Spinal cord (tissue), 10 donors: ENCODE data around the gene COA8. TPM values are rescaled to one million over a fixed set of nuclear protein-coding genes. Genes with fewer than 3 reads are reported as not detected.
A peak's percentile ranks its signal among the peaks of the same experiment; 100 is the strongest.
"Not testable (repeated sequence)": the region's sequence is repeated elsewhere in the genome, so short reads cannot be mapped to it uniquely, and the experiment has no call there.

ENCODE experiments used
- DNase-seq, 6 donors: peaks; one replicate each; pipeline versions ENCODE4 v3.0.0 to v3.0.0-alpha.2; 2013 to 2015; ENCODE audit warnings: low spot score in 6 of 6, low read depth in 4 of 6
- H3K27ac ChIP-seq: one replicate; pipeline ENCODE4 v1.5.1; 2013; ENCODE audit warnings: low read depth, low read length, control low read depth
- H3K27me3 ChIP-seq: one replicate; pipeline ENCODE4 v1.6.1; 2013; ENCODE audit warnings: low read length; ENCODE audit not compliant: control insufficient read depth, insufficient read depth
- H3K36me3 ChIP-seq: one replicate; pipeline ENCODE4 v1.6.1; 2013; ENCODE audit warnings: low read length; ENCODE audit not compliant: control insufficient read depth, insufficient read depth
- H3K4me1 ChIP-seq: one replicate; pipeline ENCODE4 v1.6.1; 2013; ENCODE audit warnings: low read length; ENCODE audit not compliant: control insufficient read depth, insufficient read depth
- H3K4me3 ChIP-seq: one replicate; pipeline ENCODE4 v1.5.1; 2013; ENCODE audit warnings: low read depth, low read length, control low read depth
- H3K9me3 ChIP-seq: one replicate; pipeline ENCODE4 v1.6.1; 2013; ENCODE audit warnings: low read length; ENCODE audit not compliant: control insufficient read depth, insufficient read depth
- WGBS: methylation state at CpG from one replicate; pipeline ENCODE4 v1.1.5; 2013; ENCODE audit warnings: missing lambda C conversion rate; ENCODE audit not compliant: insufficient coverage; 5-methylcytosine and 5-hydroxymethylcytosine counted together
- polyA plus RNA-seq, 2 donors: library from polyadenylated mRNA; unstranded; fragments of 120-200 nt; gene quantifications; one replicate each; pipeline ENCODE4 v1.2.1, GENCODE V29; 2013; ENCODE audit not compliant: insufficient read length in 2 of 2
- total RNA-seq, 2 donors: library from RNA; depleted of rRNA in 1 of 2; stranded (reverse); fragments of 120-200 nt in 1 of 2; fragments of >200 nt in 1 of 2; gene quantifications; one replicate each; pipeline versions ENCODE4 v1.2.3 to v1.2.4, GENCODE V29; 2013 to 2014
- donor health status: healthy.

The COA8 gene
- total and polyA plus RNA-seq, 4 donors: 33.5 to 57.6 (median 46.3) TPM

GRCh38 chr14:103597623-103598377, 35.0 kb downstream of the COA8 start:
- H3K4me1 ChIP-seq: peaks cover 30% of the 10 kb centered on the region
- peaks cover 12% of the 10 kb centered on the region for H3K36me3 ChIP-seq
- H3K27me3 ChIP-seq: no peaks in the 10 kb centered on the region
- H3K4me3 ChIP-seq: no peak overlapping the region
- DNase-seq: no peak
- 93% methylated on average over 3 of the region's 10 CpGs for WGBS
- H3K27ac ChIP-seq: no peak overlapping the region
- H3K9me3 ChIP-seq: no peaks in the 10 kb centered on the region

- no peak for DNase-seq
- Histone ChIP-seq H3K27me3 (no peaks in the 10 kb centered on the region), H3K4me1 (peaks cover 6% of the 10 kb centered on the region), H3K36me3 (peaks cover 10% of the 10 kb centered on the region), H3K4me3 (no peak overlapping the region), H3K27ac (no peak overlapping the region), H3K9me3 (no peaks in the 10 kb centered on the region)
- WGBS: no CpG with 5 or more reads among the region's 5 CpGs
These were observed 37.7 kb downstream of the COA8 start for GRCh38 chr14:103600503-103600902.

GRCh38 chr14:103604620-103605019, 41.9 kb downstream of the COA8 start:
- H3K4me1 ChIP-seq: peaks cover 20% of the 10 kb centered on the region
- no peak for DNase-seq
- no peaks in the 10 kb centered on the region for H3K9me3 ChIP-seq
- H3K4me3 ChIP-seq: no peak overlapping the region
- no peak overlapping the region for H3K27ac ChIP-seq
- no peaks in the 10 kb centered on the region for H3K36me3 ChIP-seq
- 94% methylated on average over 5 of the region's 5 CpGs for WGBS
- peaks cover 2% of the 10 kb centered on the region for H3K27me3 ChIP-seq

GRCh38 chr14:103606963-103607668, 44.4 kb downstream of the COA8 start:
- WGBS: 4% methylated on average over 25 of the region's 25 CpGs

GRCh38 chr14:103607822-103608221, 45.1 kb downstream of the COA8 start:
- Histone ChIP-seq H3K27ac (no peak overlapping the region), H3K4me1 (peaks cover 20% of the 10 kb centered on the region), H3K4me3 (no peak overlapping the region), H3K36me3 (no peaks in the 10 kb centered on the region), H3K9me3 (peaks cover 3% of the 10 kb centered on the region), H3K27me3 (peaks cover 2% of the 10 kb centered on the region)
- DNase-seq: no peak
- WGBS: 39% methylated on average over 15 of the region's 15 CpGs

More at GRCh38 chr14:103606963-103607668, 44.4 kb downstream of the COA8 start:
- Histone ChIP-seq H3K27ac (peak overlapping the region; percentile 10), H3K4me1 (peaks cover 20% of the 10 kb centered on the region), H3K4me3 (no peak overlapping the region), H3K36me3 (no peaks in the 10 kb centered on the region), H3K27me3 (peaks cover 2% of the 10 kb centered on the region), H3K9me3 (peaks cover 3% of the 10 kb centered on the region)
- peak in 2 of 6 donors; percentile 88 to 92 for DNase-seq

GRCh38 chr14:103609081-103609480, 46.3 kb downstream of the COA8 start:
- no CpG with 5 or more reads among the region's 4 CpGs for WGBS
- H3K36me3 ChIP-seq: not testable (repeated sequence)

GRCh38 chr14:103611215-103611614, 48.5 kb downstream of the COA8 start:
- Histone ChIP-seq H3K4me1 (peaks cover 20% of the 10 kb centered on the region), H3K4me3 (no peak overlapping the region), H3K9me3 (peaks cover 3% of the 10 kb centered on the region), H3K27ac (no peak overlapping the region), H3K27me3 (peaks cover 2% of the 10 kb centered on the region), H3K36me3 (no peaks in the 10 kb centered on the region)
- no peak for DNase-seq
- no CpG with 5 or more reads among the region's 2 CpGs for WGBS

More at GRCh38 chr14:103609081-103609480, 46.3 kb downstream of the COA8 start:
- not testable (repeated sequence) for DNase-seq, H3K4me3 ChIP-seq, H3K9me3 ChIP-seq, H3K27ac ChIP-seq, H3K27me3 ChIP-seq
- H3K4me1 ChIP-seq: peaks cover 20% of the 10 kb centered on the region

GRCh38 chr14:103613517-103613916, 50.8 kb downstream of the COA8 start:
- no peaks in the 10 kb centered on the region for H3K36me3 ChIP-seq
- no peaks in the 10 kb centered on the region for H3K27me3 ChIP-seq
- DNase-seq: no peak
- WGBS: no CpG with 5 or more reads among the region's 4 CpGs
- H3K27ac ChIP-seq: no peak overlapping the region
- H3K9me3 ChIP-seq: peaks cover 3% of the 10 kb centered on the region
- H3K4me1 ChIP-seq: peaks cover 1% of the 10 kb centered on the region
- H3K4me3 ChIP-seq: no peak overlapping the region

- Histone ChIP-seq H3K27me3 (no peaks in the 10 kb centered on the region), H3K4me3 (no peak overlapping the region), H3K27ac (no peak overlapping the region), H3K36me3 (no peaks in the 10 kb centered on the region), H3K4me1 (no peaks in the 10 kb centered on the region), H3K9me3 (no peaks in the 10 kb centered on the region)
- WGBS: 55% methylated on average over 7 of the region's 17 CpGs
- no peak for DNase-seq
These were observed 54.0 kb downstream of the COA8 start for GRCh38 chr14:103616635-103617300.
